ENCODE results near the gene SCNN1G. TPM values are rescaled to one million over a fixed set of nuclear protein-coding genes. Genes with fewer than 3 reads are reported as not detected.
"Not testable (repeated sequence)": the region's sequence is repeated elsewhere in the genome, so short reads cannot be mapped to it uniquely, and the experiment has no call there.

Gene SCNN1G
- total and polyA plus RNA-seq, 2 of the 4 experiments (the other 2 are of a cell fraction), result not detected

- Histone ChIP-seq H3K79me1 (ENCODE audit: low read depth in 1 of 2, low read length in 2 of 2) (no peaks in the 10 kb centered on the region), H3K36me3 (ENCODE audit: control insufficient read depth, insufficient read depth, low read length) (no peaks in the 10 kb centered on the region), H2AFZ (replicated peaks; ENCODE audit: low read length, poor library complexity) (no peak overlapping the region), H3K14ac (replicated peaks; ENCODE audit: low read depth, low read length) (no peak overlapping the region), H2AK5ac (ENCODE audit: low read depth, low read length) (no peak overlapping the region), H2BK20ac (ENCODE audit: low read depth, low read length) (no peak overlapping the region), H2BK5ac (ENCODE audit: low read depth, low read length, poor library complexity, severe bottlenecking) (no peak overlapping the region), H3K23ac (ENCODE audit: low read depth, low read length) (no peak overlapping the region), H2AK9ac (replicated peaks; ENCODE audit: low read depth, low read length, poor library complexity) (no peak overlapping the region), H4K91ac (ENCODE audit: insufficient read depth, low read depth, low read length) (no peak overlapping the region), H4K20me1 (ENCODE audit: insufficient read depth, low read length) (no peaks in the 10 kb centered on the region), H4K8ac (ENCODE audit: low read depth in 2 of 2, low read length in 2 of 2) (no peak overlapping the region), H3K18ac (ENCODE audit: low read depth, low read length) (no peak overlapping the region), H3K4ac (ENCODE audit: low read depth, low read length) (no peak overlapping the region), H2BK120ac (ENCODE audit: low read depth, low read length) (no peak overlapping the region), H3K27ac (ENCODE audit: insufficient read depth, low read length) (no peak overlapping the region), H3K27me3 (ENCODE audit: control insufficient read depth, insufficient read depth, low read length) (no peaks in the 10 kb centered on the region), H3K4me3 (ENCODE audit: insufficient read depth, low read depth, low read length) (no peak overlapping the region), H3K4me2 (ENCODE audit: low read depth, low read length) (no peak overlapping the region), H4K5ac (ENCODE audit: low read depth, low read length) (no peak overlapping the region), H2BK15ac (ENCODE audit: low read depth, low read length) (no peak overlapping the region), H3K4me1 (ENCODE audit: control insufficient read depth, insufficient read depth, low read length) (no peaks in the 10 kb centered on the region), H3K56ac (ENCODE audit: extremely low read depth, insufficient read depth, low read length) (no peak overlapping the region), H3K9me1 (ENCODE audit: insufficient read depth, low read length) (no peaks in the 10 kb centered on the region), H3K9me3 (ENCODE audit: control insufficient read depth, insufficient read depth, low read length) (no peaks in the 10 kb centered on the region), H3K9ac (ENCODE audit: low read depth, low read length) (no peak overlapping the region)
- ATAC-seq (ENCODE audit: low read depth), result no peak
- DNase-seq, result no peak
- WGBS, 2 experiments (ENCODE audit: extremely low coverage in 2 of 2, insufficient read length in 1 of 2), result no CpG with 5 or more reads among the region's 5 CpGs
- ChIA-PET CTCF (no interaction called here), POLR2A (ENCODE audit: unreplicated experiment) (no interaction called here)
- intact Hi-C loops (cut with micrococcal nuclease), result no loop called here
- dilution Hi-C loops (cut with HindIII; ENCODE audit: low sequenced_read_pairs, unreplicated experiment), result no loop called here
- in situ Hi-C loops (cut with MboI; ENCODE audit: low sequenced_read_pairs), result no loop called here
- BruUV-seq (replicated peaks), result no TSS peak
- TF ChIP-seq POLR2A (IDR thresholded peaks at IDR 0.05; ENCODE audit: low read depth, low read length) (no peak), RAD21 (IDR thresholded peaks at IDR 0.05; ENCODE audit: low read length) (no peak), FOS (IDR thresholded peaks at IDR 0.05; ENCODE audit: low read depth, low read length) (no peak), SMC3 (IDR thresholded peaks at IDR 0.05; ENCODE audit: low read depth, low read length) (no peak), CHD1 (IDR thresholded peaks at IDR 0.05; ENCODE audit: low read depth, low read length) (no peak), MAZ (IDR thresholded peaks at IDR 0.05; ENCODE audit: borderline replicate concordance, low read depth, low read length) (no peak), BHLHE40 (IDR thresholded peaks at IDR 0.05; ENCODE audit: low read depth, low read length) (no peak)
Measured at GRCh38 chr16:23252310-23252709, 69.8 kb downstream of the SCNN1G start.

- H3K4me1 ChIP-seq (ENCODE audit: control insufficient read depth, insufficient read depth, low read length); H3K36me3 ChIP-seq (ENCODE audit: control insufficient read depth, insufficient read depth, low read length); H2BK20ac ChIP-seq (ENCODE audit: low read depth, low read length); dilution Hi-C loops (cut with HindIII; ENCODE audit: low sequenced_read_pairs, unreplicated experiment); H2AK9ac ChIP-seq (replicated peaks; ENCODE audit: low read depth, low read length, poor library complexity); H2AK5ac ChIP-seq (ENCODE audit: low read depth, low read length); H3K56ac ChIP-seq (ENCODE audit: extremely low read depth, insufficient read depth, low read length); H3K14ac ChIP-seq (replicated peaks; ENCODE audit: low read depth, low read length); H3K9me1 ChIP-seq (ENCODE audit: insufficient read depth, low read length); H3K9me3 ChIP-seq (ENCODE audit: control insufficient read depth, insufficient read depth, low read length); H4K91ac ChIP-seq (ENCODE audit: insufficient read depth, low read depth, low read length); H3K27ac ChIP-seq (ENCODE audit: insufficient read depth, low read length); H3K9ac ChIP-seq (ENCODE audit: low read depth, low read length); H3K4me2 ChIP-seq (ENCODE audit: low read depth, low read length); H3K4ac ChIP-seq (ENCODE audit: low read depth, low read length); intact Hi-C loops (cut with micrococcal nuclease); POLR2A ChIA-PET (ENCODE audit: unreplicated experiment); H2BK15ac ChIP-seq (ENCODE audit: low read depth, low read length); H2AFZ ChIP-seq (replicated peaks; ENCODE audit: low read length, poor library complexity); H2BK120ac ChIP-seq (ENCODE audit: low read depth, low read length); H4K5ac ChIP-seq (ENCODE audit: low read depth, low read length); H4K8ac ChIP-seq (ENCODE audit: low read depth in 2 of 2, low read length in 2 of 2); H3K4me3 ChIP-seq (ENCODE audit: insufficient read depth, low read depth, low read length); H3K79me1 ChIP-seq (ENCODE audit: low read depth in 1 of 2, low read length in 2 of 2); BruUV-seq (replicated peaks); ATAC-seq (ENCODE audit: low read depth); H4K20me1 ChIP-seq (ENCODE audit: insufficient read depth, low read length); H3K27me3 ChIP-seq (ENCODE audit: control insufficient read depth, insufficient read depth, low read length); H3K18ac ChIP-seq (ENCODE audit: low read depth, low read length); CTCF ChIA-PET; H3K23ac ChIP-seq (ENCODE audit: low read depth, low read length); H2BK5ac ChIP-seq (ENCODE audit: low read depth, low read length, poor library complexity, severe bottlenecking); DNase-seq; in situ Hi-C loops (cut with MboI; ENCODE audit: low sequenced_read_pairs): not testable (repeated sequence)
- no CpG with 5 or more reads among the region's 1 CpG for WGBS, 2 experiments (ENCODE audit: extremely low coverage in 2 of 2, insufficient read length in 1 of 2)
Measured at GRCh38 chr16:23253650-23254049, 71.1 kb downstream of the SCNN1G start.

All from IMR-90 (cell line).